GM10266 (cell line): ENCODE measurements around the gene KIF12.
"Not testable (repeated sequence)": the region's sequence is repeated elsewhere in the genome, so short reads cannot be mapped to it uniquely, and the experiment has no call there.

Experiments
- DNase-seq: peaks from one replicate; pipeline ENCODE4 v3.0.0; 2012; ENCODE audit errors: extremely low spot score
- TF ChIP-seq, protein P1 (sequence below): IDR thresholded peaks from 2 replicates; pipeline ENCODE4 v1.5.1; 2012; ENCODE audit warnings: mild to moderate bottlenecking, low read depth; ENCODE audit not compliant: control insufficient read depth, insufficient read depth; ENCODE audit errors: missing control alignments

KIF12 gene

DNA sequence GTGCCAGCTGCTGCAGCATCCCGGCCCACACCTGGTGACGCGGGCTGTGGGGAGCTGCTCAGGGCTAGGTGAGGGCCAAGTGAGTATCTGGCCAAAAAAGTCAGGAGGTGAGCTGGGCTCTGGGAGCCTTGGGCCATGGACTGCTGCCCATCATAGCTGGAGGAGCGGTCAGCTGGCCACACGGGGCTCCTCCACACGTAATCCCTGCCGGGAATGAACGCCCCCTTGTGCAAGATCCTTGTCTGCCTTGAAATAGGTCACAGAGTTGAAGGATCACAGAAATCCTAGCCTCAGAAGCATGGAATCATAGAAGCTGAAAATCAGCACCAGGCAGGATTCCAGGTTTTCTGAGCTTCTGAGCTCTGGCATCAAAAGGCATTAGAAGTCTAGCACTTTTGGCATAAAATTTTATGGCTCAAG, 39.5 kb upstream of the KIF12 start:
- no peak for DNase-seq
- TF ChIP-seq, protein P1, sequence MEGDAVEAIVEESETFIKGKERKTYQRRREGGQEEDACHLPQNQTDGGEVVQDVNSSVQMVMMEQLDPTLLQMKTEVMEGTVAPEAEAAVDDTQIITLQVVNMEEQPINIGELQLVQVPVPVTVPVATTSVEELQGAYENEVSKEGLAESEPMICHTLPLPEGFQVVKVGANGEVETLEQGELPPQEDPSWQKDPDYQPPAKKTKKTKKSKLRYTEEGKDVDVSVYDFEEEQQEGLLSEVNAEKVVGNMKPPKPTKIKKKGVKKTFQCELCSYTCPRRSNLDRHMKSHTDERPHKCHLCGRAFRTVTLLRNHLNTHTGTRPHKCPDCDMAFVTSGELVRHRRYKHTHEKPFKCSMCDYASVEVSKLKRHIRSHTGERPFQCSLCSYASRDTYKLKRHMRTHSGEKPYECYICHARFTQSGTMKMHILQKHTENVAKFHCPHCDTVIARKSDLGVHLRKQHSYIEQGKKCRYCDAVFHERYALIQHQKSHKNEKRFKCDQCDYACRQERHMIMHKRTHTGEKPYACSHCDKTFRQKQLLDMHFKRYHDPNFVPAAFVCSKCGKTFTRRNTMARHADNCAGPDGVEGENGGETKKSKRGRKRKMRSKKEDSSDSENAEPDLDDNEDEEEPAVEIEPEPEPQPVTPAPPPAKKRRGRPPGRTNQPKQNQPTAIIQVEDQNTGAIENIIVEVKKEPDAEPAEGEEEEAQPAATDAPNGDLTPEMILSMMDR, result no peak

- TF ChIP-seq, protein P1, result no peak
- no peak for DNase-seq
Measured at GRCh38 chr9:114137831-114138230, 38.7 kb upstream of the KIF12 start.

- TF ChIP-seq, protein P1, result no peak
- DNase-seq, result no peak
Measured at GRCh38 chr9:114134827-114135396, 35.8 kb upstream of the KIF12 start.

- no peak for DNase-seq
- TF ChIP-seq, protein P1, result no peak
Measured at GRCh38 chr9:114132550-114132918, 33.4 kb upstream of the KIF12 start.

DNA sequence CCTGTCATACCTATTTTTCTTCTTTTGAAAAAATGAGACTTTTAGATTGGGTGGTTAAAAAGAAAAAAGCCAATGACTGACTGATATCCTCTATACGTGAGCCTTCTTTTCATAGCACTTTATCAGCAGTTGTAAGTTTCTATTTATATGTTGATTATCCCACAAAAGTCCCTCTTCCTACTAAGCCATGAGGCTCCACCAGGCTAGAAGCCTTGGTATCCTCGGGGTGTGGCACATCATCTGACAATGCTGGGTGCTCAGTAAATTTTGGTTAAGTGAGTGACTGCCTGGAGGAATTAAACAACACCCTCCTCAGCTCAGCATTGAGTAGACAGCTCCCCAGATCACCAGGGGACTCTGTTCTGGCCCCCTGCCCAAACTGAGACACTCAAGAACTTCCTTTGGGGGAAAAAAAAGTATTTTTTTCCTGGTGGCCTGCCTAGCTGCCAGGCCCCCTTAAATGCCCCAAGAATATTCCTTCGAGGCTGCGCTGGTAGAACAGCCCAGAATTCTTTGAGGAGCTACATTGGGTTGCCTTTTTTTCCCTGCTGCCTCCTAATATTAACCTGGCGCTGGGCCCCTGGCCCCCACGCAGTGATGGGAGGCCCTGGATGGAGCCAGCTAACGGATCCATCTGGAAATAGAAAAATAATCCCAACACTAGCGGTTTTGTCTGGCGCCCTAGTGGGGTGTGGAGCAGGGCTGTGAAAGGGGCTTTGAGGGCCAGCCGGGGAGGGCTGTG, 32.9 kb upstream of the KIF12 start:
- DNase-seq, result no peak

GRCh38 chr9:114130624-114131277, 31.7 kb upstream of the KIF12 start:
- no peak for DNase-seq
- TF ChIP-seq, protein P1, result no peak

More for the DNA sequence above, 32.9 kb upstream of the KIF12 start:
- TF ChIP-seq, protein P1, result no peak

DNA sequence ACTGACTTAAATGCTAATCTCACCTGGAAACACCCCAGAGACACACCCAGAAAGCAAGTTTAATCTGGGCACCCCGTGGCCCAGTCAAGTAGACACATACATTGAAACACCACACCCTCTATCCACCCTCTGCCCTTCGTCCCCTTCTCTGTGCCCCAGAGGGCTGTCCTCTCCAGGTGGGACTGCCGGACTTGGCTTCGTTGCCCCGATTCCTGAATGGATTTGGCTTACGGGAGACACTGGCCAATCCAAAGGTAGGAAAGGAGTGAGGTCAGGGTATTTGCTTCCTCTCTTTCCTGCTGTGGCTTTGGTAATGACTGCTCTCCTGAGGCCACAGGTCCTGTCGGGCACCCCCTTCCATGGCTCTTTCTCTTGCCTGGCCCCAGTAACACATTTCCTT, 31.0 kb upstream of the KIF12 start:
- DNase-seq, result no peak
- TF ChIP-seq, protein P1, result no peak

- DNase-seq, result not testable (repeated sequence)
Measured at GRCh38 chr9:114128759-114129158, 29.7 kb upstream of the KIF12 start.
